Activated CD8-positive, alpha-beta T cell treated with anti-CD3 and anti-CD28 coated beads for 36 hours (primary cell): ENCODE results near the gene KRTAP9-6. TPM values are rescaled to one million over a fixed set of nuclear protein-coding genes. Genes with fewer than 3 reads are reported as not detected.
"Not testable (repeated sequence)": the region's sequence is repeated elsewhere in the genome, so short reads cannot be mapped to it uniquely, and the experiment has no call there.

Experiments used
- ATAC-seq: fragments of 200-7000 bp; cut with Tn5 transposase; one replicate; pipeline ENCODE4 v1.10.0; 2021; ENCODE audit warnings: mild to moderate bottlenecking, moderate library complexity
- CTCF ChIA-PET: fragments of 350-600 bp; sonication (Branson Sonifier 250); formaldehyde crosslinking; loops from one replicate; lab custom pipeline; 2021; ENCODE audit warnings: antibody characterized with exemption; lab: Charles Lee
- POLR2A ChIA-PET: fragments of 350-600 bp; sonication (Branson Sonifier 250); formaldehyde crosslinking; loops from one replicate; lab custom pipeline; 2021; ENCODE audit warnings: antibody characterized with exemption; lab: Charles Lee
- DNase-seq: peaks from one replicate; pipeline ENCODE4 v3.0.0-alpha.2; 2020
- H3K27ac Mint-ChIP-seq: one replicate; pipeline ENCODE4 v1.8.0; 2021; ENCODE audit warnings: mild to moderate bottlenecking, mixed read lengths
- H3K27me3 Mint-ChIP-seq: one replicate; pipeline ENCODE4 v1.8.0; 2021; ENCODE audit warnings: mixed read lengths
- H3K36me3 Mint-ChIP-seq: one replicate; pipeline ENCODE4 v1.8.0; 2021; ENCODE audit warnings: low read depth, mixed read lengths
- H3K4me1 Mint-ChIP-seq: one replicate; pipeline ENCODE4 v1.8.0; 2021; ENCODE audit warnings: low read depth, mixed read lengths
- H3K4me3 Mint-ChIP-seq: one replicate; pipeline ENCODE4 v1.8.0; 2021; ENCODE audit warnings: mild to moderate bottlenecking, moderate library complexity, mixed read lengths
- H3K9me3 Mint-ChIP-seq: one replicate; pipeline ENCODE4 v1.8.0; 2021; ENCODE audit warnings: mixed read lengths
- CTCF ChIP-seq: fragments of 200-600 bp; IDR thresholded peaks from one replicate; pipeline ENCODE4 v1.8.0; 2022; ENCODE audit warnings: antibody characterized with exemption, mild to moderate bottlenecking
- intact Hi-C: fragments of 100-400 bp; cut with micrococcal nuclease; formaldehyde crosslinking; loops from one replicate; pipeline ENCODE4 v1.10.0; 2022
- total RNA-seq, 2 experiments: library from RNA; stranded (reverse); gene quantifications; one replicate each; pipeline ENCODE4 v1.2.3, GENCODE V29; 2021

The KRTAP9-6 gene
- total RNA-seq, 2 experiments from 2014 or later = not detected

GRCh38 chr17:41230094-41230493, 35.1 kb upstream of the KRTAP9-6 start:
- Mint-ChIP-seq H3K27ac (no peak overlapping the region), H3K27me3 (peaks cover 3% of the 10 kb centered on the region), H3K36me3 (no peaks in the 10 kb centered on the region), H3K4me1 (no peaks in the 10 kb centered on the region), H3K9me3 (no peaks in the 10 kb centered on the region), H3K4me3 (no peak overlapping the region)
- CTCF ChIA-PET = interaction anchor here (1.4 kb wide), 1 partner anchor 93 kb away, joined by 4 read pairs; no protein-coding TSS in a partner anchor
- intact Hi-C loops = no loop called here
- DNase-seq (no peak), ATAC-seq (no peak)
- POLR2A ChIA-PET = no interaction called here
- TF ChIP-seq CTCF = no peak

- CTCF ChIA-PET = no interaction called here
- no peak for DNase-seq
- H3K4me1 Mint-ChIP-seq = no peaks in the 10 kb centered on the region
- no peaks in the 10 kb centered on the region for H3K36me3 Mint-ChIP-seq
- POLR2A ChIA-PET = no interaction called here
- TF ChIP-seq CTCF = no peak
- peaks cover 5% of the 10 kb centered on the region for H3K27me3 Mint-ChIP-seq
- ATAC-seq = no peak
- H3K9me3 Mint-ChIP-seq = no peaks in the 10 kb centered on the region
- intact Hi-C loops = no loop called here
- no peak overlapping the region for H3K27ac Mint-ChIP-seq
- H3K4me3 Mint-ChIP-seq = no peak overlapping the region
Measured at GRCh38 chr17:41231731-41232130, 33.4 kb upstream of the KRTAP9-6 start.

DNA sequence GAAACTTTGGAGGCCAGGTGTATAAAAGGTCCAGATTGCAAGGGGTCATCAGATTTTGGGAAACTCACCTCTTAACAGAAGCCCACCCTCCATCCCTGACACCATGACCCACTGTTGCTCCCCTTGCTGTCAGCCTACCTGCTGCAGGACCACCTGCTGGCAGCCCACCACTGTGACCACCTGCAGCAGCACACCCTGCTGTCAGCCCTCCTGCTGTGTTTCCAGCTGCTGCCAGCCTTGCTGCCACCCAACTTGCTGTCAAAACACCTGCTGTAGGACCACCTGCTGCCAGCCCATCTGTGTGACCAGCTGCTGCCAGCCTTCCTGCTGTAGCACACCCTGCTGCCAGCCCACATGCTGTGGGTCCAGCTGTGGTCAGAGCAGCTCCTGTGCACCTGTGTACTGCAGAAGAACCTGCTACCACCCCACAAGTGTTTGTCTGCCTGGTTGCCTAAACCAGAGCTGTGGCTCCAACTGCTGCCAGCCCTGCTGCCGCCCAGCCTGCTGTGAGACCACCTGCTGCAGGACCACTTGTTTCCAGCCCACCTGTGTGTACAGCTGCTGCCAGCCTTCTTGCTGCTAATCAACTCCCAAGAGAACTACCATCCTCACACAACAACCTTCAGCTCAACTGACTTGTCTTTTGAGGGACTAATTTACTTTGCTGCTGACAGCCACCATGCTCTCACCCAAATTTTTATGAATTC, 32.6 kb upstream of the KRTAP9-6 start, which contains the start of gene KRTAP9-3:
Gene KRTAP9-3 (plus strand): TSS at position 51 of the 707 bp plus-strand sequence. CDS start 53 bp downstream, at position 104.
- H3K4me3 Mint-ChIP-seq, H3K36me3 Mint-ChIP-seq, H3K27me3 Mint-ChIP-seq, H3K4me1 Mint-ChIP-seq, ATAC-seq, POLR2A ChIA-PET, intact Hi-C loops, DNase-seq, H3K9me3 Mint-ChIP-seq, H3K27ac Mint-ChIP-seq: not testable (repeated sequence)
- CTCF ChIA-PET = interaction anchor here (0.7 kb wide), 1 partner anchor 185 kb away, joined by 3 read pairs; no protein-coding TSS in a partner anchor

DNA sequence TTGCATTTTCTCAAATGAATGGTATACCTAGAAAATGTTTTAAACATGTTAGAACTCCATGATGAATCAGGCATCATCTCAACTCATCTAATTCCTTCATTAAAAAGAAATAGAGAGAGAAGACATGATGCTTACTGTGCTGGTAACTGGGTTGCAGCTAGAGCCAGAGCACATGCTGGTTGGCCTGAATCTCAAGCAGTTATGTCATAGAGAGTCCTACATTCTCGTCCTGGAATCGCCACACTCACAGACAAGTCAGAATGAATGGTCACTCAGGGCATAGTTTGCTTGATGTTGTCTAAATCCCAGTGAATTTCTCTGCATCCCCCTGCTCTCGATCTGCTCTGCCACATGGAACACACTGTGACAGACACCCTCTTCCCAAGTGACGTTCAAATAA, 28.1 kb upstream of the KRTAP9-6 start:
- ATAC-seq, CTCF ChIA-PET, H3K27ac Mint-ChIP-seq, H3K36me3 Mint-ChIP-seq, DNase-seq, H3K9me3 Mint-ChIP-seq, H3K27me3 Mint-ChIP-seq, intact Hi-C loops, H3K4me3 Mint-ChIP-seq, H3K4me1 Mint-ChIP-seq, POLR2A ChIA-PET: not testable (repeated sequence)

DNA sequence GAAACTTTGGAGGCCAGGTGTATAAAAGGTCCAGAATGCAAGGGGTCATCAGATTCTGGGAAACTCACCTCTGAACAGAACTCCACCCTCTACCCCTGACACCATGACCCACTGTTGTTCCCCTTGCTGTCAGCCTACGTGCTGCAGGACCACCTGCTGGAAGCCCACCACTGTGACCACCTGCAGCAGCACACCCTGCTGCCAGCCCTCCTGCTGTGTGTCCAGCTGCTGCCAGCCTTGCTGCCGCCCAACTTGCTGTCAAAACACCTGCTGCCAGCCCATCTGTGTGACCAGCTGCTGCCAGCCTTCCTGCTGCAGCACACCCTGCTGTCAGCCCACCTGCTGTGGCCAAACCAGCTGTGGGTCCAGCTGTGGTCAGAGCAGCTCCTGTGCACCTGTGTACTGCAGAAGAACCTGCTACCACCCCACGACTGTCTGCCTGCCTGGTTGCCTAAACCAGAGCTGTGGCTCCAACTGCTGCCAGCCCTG, 27.2 kb upstream of the KRTAP9-6 start, which contains the start of gene KRTAP9-8:
Gene KRTAP9-8 (plus strand): TSS at position 51 of the 489 bp plus-strand sequence. CDS start 53 bp downstream, at position 104.
- H3K4me1 Mint-ChIP-seq, H3K36me3 Mint-ChIP-seq, DNase-seq, H3K9me3 Mint-ChIP-seq, H3K27me3 Mint-ChIP-seq, intact Hi-C loops, ATAC-seq, H3K27ac Mint-ChIP-seq, H3K4me3 Mint-ChIP-seq, CTCF ChIA-PET, POLR2A ChIA-PET: not testable (repeated sequence)

- H3K27me3 Mint-ChIP-seq, intact Hi-C loops, H3K4me1 Mint-ChIP-seq, H3K36me3 Mint-ChIP-seq, DNase-seq, H3K9me3 Mint-ChIP-seq, H3K27ac Mint-ChIP-seq, CTCF ChIA-PET, ATAC-seq, H3K4me3 Mint-ChIP-seq, POLR2A ChIA-PET: not testable (repeated sequence)
Measured at GRCh38 chr17:41246995-41247787, 18.0 kb upstream of the KRTAP9-6 start.

- H3K27me3 Mint-ChIP-seq, H3K4me1 Mint-ChIP-seq, H3K4me3 Mint-ChIP-seq, CTCF ChIA-PET, H3K9me3 Mint-ChIP-seq, POLR2A ChIA-PET, intact Hi-C loops, ATAC-seq, H3K27ac Mint-ChIP-seq, DNase-seq, H3K36me3 Mint-ChIP-seq: not testable (repeated sequence)
Measured at GRCh38 chr17:41249637-41250240, 15.4 kb upstream of the KRTAP9-6 start, which contains the start of gene KRTAP9-4. KRTAP9-4 (plus strand) TSS chr17:41249687; CDS start chr17:41249721, 34 bp downstream.
